Left ventricle myocardium inferior (tissue), 1 donor: ENCODE data around the gene TEX19. TPM values are rescaled to one million over a fixed set of nuclear protein-coding genes. Genes with fewer than 3 reads are reported as not detected.

Experiments
- DNase-seq: peaks from one replicate; pipeline ENCODE4 v3.0.0-alpha.2; 2020
- H3K27ac ChIP-seq: fragments of 200-600 bp; replicated peaks from 2 replicates; pipeline ENCODE4 v1.8.0; 2021
- H3K27me3 ChIP-seq: fragments of 200-600 bp; 2 replicates; pipeline ENCODE4 v1.8.0; 2021; ENCODE audit warnings: low read depth
- H3K36me3 ChIP-seq: fragments of 200-600 bp; 2 replicates; pipeline ENCODE4 v1.8.0; 2021
- H3K4me1 ChIP-seq: fragments of 200-600 bp; 2 replicates; pipeline ENCODE4 v1.8.0; 2021
- H3K4me3 ChIP-seq: fragments of 200-600 bp; 2 replicates; pipeline ENCODE4 v1.8.0; 2021; ENCODE audit warnings: mild to moderate bottlenecking, moderate library complexity
- H3K9me3 ChIP-seq: fragments of 200-600 bp; replicated peaks from 2 replicates; pipeline ENCODE4 v1.8.0; 2021
- intact Hi-C: fragments of 100-400 bp; cut with micrococcal nuclease; formaldehyde crosslinking; loops from one replicate; pipeline ENCODE4 v1.11.0; 2022
- total RNA-seq: library from RNA; stranded (reverse); fragmentation: NEBNext Ultra II Directional; extraction: Animal tissue kit (Norgen Biotek cat#: 25700); gene quantifications from one replicate; pipeline ENCODE4 v1.2.1, GENCODE V29; 2021
- TF ChIP-seq, protein P1 (sequence below): fragments of 200-600 bp; IDR thresholded peaks from 2 replicates; pipeline ENCODE4 v1.8.0; 2021; ENCODE audit warnings: antibody characterized with exemption, mild to moderate bottlenecking, borderline replicate concordance
- donor health status: DM: no; HTN: yes; CAD: no; lungs with severe emphysema.

The TEX19 gene
- total RNA-seq, 1 donor from 2014 or later = not detected

DNA sequence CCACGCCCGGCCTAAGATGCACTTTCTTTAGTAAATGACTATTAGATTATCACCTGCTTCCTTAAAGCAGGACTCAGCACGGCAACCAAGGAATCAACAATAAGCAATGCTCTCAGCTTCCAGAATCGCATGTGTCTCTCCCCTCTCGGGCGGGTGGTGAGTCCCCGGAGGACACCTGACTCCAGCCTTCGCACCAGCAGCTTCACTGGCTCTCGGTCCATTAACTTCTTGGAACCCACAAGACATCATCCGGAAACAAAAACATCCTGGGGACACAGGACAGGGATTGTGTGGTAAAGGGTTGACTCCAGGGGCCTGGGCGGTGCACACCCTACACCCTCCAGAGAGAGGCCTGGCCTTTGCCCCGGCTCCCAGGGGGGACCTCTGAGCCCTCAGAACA, 35.2 kb downstream of the TEX19 start:
- TF ChIP-seq, protein P1, sequence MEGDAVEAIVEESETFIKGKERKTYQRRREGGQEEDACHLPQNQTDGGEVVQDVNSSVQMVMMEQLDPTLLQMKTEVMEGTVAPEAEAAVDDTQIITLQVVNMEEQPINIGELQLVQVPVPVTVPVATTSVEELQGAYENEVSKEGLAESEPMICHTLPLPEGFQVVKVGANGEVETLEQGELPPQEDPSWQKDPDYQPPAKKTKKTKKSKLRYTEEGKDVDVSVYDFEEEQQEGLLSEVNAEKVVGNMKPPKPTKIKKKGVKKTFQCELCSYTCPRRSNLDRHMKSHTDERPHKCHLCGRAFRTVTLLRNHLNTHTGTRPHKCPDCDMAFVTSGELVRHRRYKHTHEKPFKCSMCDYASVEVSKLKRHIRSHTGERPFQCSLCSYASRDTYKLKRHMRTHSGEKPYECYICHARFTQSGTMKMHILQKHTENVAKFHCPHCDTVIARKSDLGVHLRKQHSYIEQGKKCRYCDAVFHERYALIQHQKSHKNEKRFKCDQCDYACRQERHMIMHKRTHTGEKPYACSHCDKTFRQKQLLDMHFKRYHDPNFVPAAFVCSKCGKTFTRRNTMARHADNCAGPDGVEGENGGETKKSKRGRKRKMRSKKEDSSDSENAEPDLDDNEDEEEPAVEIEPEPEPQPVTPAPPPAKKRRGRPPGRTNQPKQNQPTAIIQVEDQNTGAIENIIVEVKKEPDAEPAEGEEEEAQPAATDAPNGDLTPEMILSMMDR = no peak
- Histone ChIP-seq H3K9me3 (no peaks in the 10 kb centered on the region), H3K27ac (no peak overlapping the region), H3K4me3 (no peak overlapping the region), H3K4me1 (peaks cover 12% of the 10 kb centered on the region), H3K36me3 (peaks cover 32% of the 10 kb centered on the region), H3K27me3 (no peaks in the 10 kb centered on the region)
- intact Hi-C loops = no loop called here
- DNase-seq = no peak

DNA sequence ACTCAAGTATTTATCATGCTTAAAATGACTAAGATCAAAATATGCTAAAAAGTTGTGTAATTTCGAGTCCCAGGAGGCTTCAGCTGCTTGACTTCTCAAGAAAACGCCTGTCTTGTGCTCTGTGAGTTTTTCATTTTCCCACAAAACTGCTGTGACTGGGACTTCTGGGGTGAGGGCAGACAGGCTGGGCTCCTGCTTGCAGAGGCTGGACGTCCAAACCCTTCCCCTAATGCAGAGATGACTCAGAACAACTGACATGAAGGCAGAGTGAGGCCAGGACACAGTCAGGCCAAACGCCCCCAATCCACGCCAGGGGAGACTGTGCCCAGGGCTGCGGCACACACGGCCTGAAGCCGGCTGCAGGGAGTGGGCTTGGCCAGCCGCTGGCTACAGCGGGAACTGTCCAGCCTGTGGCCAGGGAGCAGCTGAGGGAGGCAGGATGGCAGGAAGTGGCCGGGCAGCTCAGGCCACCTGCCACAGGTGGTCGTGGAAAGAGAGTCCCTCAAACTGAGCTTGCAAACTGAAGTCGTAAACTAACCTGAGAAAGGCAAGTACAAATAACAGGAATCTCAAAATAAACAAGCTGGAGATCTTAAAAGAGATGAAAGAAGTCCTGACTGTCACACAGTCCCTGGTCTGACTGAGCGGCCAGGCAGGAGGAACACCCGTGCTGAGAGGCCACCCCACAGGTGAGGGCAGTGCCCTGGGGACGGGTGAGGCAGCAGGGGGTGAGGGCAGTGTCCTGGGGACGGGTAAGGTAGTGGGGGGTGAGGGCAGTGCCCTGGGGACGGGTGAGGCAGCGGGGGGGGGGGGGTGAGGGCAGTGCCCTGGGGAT, 37.8 kb downstream of the TEX19 start:
- Histone ChIP-seq H3K27ac (peak overlapping the region; percentile 48), H3K36me3 (peaks cover 38% of the 10 kb centered on the region)

DNA sequence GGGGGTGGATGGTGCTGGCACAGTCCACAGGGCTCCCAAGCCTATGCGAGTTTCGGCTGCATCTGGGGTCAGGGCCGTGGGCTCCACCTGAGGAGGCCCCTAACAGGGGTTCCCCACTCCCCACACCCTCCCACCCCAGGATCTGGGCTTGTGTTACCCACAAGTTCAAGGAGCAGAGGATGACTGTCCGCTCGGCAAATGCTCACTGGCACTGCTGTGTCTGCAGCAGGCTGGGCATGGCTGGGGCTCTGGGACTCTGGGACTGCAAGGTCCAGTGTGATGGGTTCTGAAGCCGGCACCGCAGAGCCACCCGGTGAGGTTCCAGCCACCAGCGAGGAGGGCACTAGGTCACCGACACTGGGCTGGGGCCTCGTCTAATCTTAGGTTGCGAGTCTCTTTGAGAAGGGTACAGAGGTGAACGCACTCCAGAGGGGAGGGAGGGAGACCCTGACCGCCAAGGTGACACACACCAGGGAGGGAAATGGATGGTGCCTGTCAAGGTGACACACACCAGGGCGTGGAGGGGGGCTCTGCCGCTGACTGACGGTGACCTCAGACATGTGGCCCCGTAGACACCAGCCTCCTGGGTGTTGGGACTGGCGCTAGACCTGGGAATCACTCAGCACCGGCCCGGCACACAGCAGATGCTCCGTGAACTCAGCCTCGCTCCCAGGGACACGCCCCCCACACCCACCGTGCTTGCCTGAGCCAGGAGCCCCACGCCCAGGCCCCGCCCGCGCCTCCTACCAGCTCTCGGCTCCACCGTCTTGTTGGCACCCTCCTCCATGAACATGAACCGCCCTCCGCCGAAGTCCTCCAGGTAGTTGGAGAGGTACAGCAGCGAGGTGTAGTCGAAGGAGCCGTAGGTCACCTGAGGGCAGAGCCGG, 38.6 kb downstream of the TEX19 start:
- no peak for DNase-seq
- no peaks in the 10 kb centered on the region for H3K27me3 ChIP-seq
- H3K4me3 ChIP-seq = no peak overlapping the region
- H3K9me3 ChIP-seq = no peaks in the 10 kb centered on the region
- H3K4me1 ChIP-seq = peaks cover 22% of the 10 kb centered on the region
- TF ChIP-seq, protein P1 = no peak
- intact Hi-C loops = no loop called here
- H3K27ac ChIP-seq = peak overlapping the region; percentile 48
- H3K36me3 ChIP-seq = peaks cover 38% of the 10 kb centered on the region

More for the DNA sequence above, 37.8 kb downstream of the TEX19 start:
- H3K27me3 ChIP-seq = no peaks in the 10 kb centered on the region
- intact Hi-C loops = no loop called here
- no peaks in the 10 kb centered on the region for H3K9me3 ChIP-seq
- TF ChIP-seq, protein P1 = no peak
- no peak overlapping the region for H3K4me3 ChIP-seq
- peaks cover 22% of the 10 kb centered on the region for H3K4me1 ChIP-seq
- no peak for DNase-seq

DNA sequence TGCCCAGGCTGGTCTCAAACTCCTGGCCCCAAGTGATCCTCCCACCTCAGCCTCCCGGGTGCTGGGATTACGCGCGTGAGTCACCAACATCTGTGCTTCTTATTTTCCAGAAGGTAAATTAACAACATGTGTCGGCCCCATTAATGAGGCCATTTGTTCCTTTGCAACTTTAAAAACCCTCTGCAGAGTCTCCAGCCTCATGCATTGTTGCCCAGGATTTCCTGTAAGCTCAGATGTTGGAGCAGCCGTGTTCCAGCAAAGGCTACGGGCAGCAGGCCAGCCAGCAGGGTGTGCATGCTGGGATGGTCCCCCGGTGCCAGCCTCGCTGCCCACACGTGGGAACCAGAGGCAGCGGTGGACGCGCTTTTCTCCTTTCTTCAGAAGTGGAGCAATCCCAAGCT, 40.0 kb downstream of the TEX19 start:
- no peaks in the 10 kb centered on the region for H3K27me3 ChIP-seq
- peak; percentile 55 for DNase-seq
- TF ChIP-seq, protein P1 = no peak
- no peak overlapping the region for H3K4me3 ChIP-seq
- H3K36me3 ChIP-seq = peaks cover 39% of the 10 kb centered on the region
- H3K27ac ChIP-seq = peak overlapping the region; percentile 55
- H3K4me1 ChIP-seq = peaks cover 22% of the 10 kb centered on the region
- intact Hi-C loops = no loop called here
- no peaks in the 10 kb centered on the region for H3K9me3 ChIP-seq

DNA sequence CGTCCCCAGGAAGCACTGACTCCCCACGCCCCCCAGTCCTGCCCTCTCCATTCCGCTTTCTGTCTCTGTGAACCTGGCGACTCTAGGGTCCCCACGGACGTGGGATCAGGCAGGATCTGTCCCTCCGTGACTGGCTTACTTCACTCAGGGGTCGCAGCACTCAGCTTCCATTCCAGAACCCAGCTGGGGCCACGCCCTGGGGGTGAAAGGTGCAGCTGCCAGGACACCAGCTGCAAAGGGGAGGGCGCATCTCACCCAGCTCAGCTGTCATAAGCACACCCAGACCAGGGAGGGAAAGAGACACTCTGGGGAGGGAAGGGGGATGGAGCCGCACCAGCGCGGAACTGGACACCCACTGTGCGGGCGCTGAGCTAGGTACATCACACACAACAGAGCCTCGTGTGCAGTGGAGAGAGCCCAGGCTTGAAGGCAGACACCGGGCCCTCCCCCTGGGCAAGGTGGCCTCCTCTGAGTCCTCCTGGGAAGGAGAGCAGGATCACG, 40.6 kb downstream of the TEX19 start:
- intact Hi-C loops = no loop called here
- peaks cover 39% of the 10 kb centered on the region for H3K36me3 ChIP-seq

More for the DNA sequence above, 40.6 kb downstream of the TEX19 start:
- Histone ChIP-seq H3K27me3 (no peaks in the 10 kb centered on the region), H3K4me1 (peaks cover 22% of the 10 kb centered on the region), H3K9me3 (no peaks in the 10 kb centered on the region), H3K4me3 (no peak overlapping the region), H3K27ac (peak overlapping the region; percentile 55)
- DNase-seq = no peak
- TF ChIP-seq, protein P1 = no peak
